HPDE6-E6E7 (cell line): Measurements from ENCODE around the gene SYNGR3.
"Not testable (repeated sequence)": the region's sequence is repeated elsewhere in the genome, so short reads cannot be mapped to it uniquely, and the experiment has no call there.

Source experiments
- DNase-seq: peaks from one replicate; pipeline ENCODE4 v3.0.0; 2011; ENCODE audit warnings: missing footprints; ENCODE audit errors: extremely low spot score

The SYNGR3 gene

GRCh38 chr16:1989209-1990100 is at the start of gene SYNGR3:
SYNGR3 (plus strand) TSS chr16:1989970; CDS start chr16:1990103, 133 bp downstream.
- DNase-seq = no peak

- DNase-seq = no peak
Observed at GRCh38 chr16:1940273-1941161, 49.3 kb upstream of the SYNGR3 start.

- DNase-seq = no peak
Observed at GRCh38 chr16:1941162-1942046, 48.4 kb upstream of the SYNGR3 start.

DNA sequence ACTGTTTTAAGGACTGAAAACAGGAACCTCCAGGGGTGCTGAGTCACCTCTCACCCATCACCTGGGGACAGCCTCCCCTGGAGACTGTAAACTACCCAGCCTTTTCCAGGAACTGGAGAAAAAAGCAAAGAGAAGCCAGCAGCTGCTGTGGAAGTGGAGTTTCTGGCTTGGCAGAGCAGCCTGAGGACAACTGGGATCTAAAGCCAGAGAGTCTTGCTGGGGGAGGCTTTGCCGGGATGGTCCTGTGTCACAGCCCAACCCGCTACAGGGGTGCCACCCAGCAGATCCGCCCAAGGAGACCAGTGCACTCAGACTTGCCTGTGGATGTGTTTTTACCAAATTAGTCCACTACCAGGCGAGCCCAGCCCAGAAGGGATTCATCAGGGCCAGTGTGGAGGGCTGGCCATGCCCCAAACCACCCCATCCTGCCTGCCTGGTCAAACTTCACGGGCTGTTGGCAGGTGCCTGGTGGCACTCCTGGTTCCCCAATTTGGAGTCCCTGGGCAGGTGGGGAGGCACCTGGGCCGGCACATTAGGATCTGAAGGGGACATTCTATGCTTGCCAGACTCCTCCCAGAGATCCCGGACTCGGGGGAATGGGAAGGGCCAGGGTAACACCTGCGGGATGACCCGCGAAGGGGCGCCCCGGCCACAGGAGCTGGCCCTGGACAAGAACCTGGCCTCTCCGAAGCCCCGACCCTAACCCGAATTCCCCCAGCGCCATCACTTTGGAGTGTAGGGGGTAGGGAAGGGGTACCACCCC is 47.5 kb upstream of the SYNGR3 start:
- no peak for DNase-seq

GRCh38 chr16:1942810-1943726 is 46.7 kb upstream of the SYNGR3 start, which contains the start of gene MSRB1:
MSRB1 (minus strand) TSS chr16:1943199; CDS start chr16:1943156, 43 bp downstream.
- peak; percentile 96 for DNase-seq

DNA sequence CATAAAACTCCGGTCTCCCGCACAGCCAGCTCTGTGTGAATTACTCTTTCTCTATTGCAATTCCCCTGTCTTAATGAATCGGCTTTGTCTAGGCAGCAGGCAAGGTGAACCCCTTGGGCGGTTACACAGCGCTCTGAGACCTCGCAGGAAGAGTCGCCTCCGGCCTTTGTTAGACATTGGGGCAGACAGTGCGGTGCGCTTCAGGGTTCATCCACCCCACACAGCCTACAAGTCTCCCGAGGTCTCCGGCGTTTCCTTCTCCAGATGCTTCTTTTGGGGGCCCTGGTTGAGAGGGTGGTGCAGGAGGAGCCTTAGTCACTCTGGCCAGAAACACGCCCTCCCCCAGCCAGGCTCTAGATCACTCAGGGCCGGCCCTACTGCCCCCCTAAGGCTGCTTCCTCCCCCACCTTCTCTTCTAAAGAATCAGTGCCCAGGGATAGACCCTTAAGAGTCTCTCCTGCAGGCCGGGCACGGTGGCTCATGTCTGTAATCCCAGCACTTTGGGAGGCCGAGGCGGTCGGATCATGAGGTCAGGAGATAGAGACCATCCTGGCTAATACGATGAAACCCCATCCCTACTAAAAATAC is 45.1 kb upstream of the SYNGR3 start:
- DNase-seq = no peak

GRCh38 chr16:1945559-1946391 is 44.0 kb upstream of the SYNGR3 start:
- DNase-seq = no peak

GRCh38 chr16:1946495-1947368 is 43.0 kb upstream of the SYNGR3 start:
- no peak for DNase-seq

DNA sequence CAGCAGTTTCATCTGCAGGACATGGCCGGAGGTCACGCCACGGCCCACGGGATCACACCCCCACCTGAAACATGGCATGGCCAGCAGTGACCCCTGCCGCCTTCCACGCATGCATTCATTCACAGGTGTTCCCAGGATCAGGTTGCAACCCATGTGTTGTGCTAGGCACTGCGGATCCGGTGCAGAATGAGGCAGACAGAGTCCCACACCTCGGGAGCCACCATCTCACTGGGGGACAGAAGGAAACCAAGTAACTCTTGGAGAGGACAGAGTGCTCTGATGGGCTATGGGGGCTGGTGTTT is 42.5 kb upstream of the SYNGR3 start:
- DNase-seq = no peak

DNA sequence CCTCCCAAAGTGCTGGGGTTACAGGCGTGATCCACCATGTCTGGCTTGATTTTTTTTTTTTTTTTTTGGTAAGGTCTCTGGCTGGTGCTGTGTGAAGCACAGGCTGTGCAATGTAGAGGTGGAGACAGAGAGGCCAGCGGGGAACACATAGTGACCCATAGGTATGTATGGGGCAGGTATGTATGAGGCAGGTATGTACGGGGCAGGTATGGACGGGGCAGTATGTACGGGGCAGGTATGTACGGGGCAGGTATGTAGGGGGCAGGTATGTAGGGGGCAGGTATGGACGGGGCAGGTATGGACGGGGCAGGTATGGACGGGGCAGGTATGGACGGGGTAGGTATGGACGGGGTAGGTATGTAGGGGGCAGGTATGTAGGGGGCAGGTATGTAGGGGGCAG is 40.3 kb upstream of the SYNGR3 start:
- DNase-seq = no peak

- no peak for DNase-seq
Observed at GRCh38 chr16:1950047-1950446, 39.7 kb upstream of the SYNGR3 start.

- DNase-seq = no peak
Observed at GRCh38 chr16:1950559-1950958, 39.2 kb upstream of the SYNGR3 start.

- DNase-seq = no peak
Observed at GRCh38 chr16:1953734-1954133, 36.0 kb upstream of the SYNGR3 start.

DNA sequence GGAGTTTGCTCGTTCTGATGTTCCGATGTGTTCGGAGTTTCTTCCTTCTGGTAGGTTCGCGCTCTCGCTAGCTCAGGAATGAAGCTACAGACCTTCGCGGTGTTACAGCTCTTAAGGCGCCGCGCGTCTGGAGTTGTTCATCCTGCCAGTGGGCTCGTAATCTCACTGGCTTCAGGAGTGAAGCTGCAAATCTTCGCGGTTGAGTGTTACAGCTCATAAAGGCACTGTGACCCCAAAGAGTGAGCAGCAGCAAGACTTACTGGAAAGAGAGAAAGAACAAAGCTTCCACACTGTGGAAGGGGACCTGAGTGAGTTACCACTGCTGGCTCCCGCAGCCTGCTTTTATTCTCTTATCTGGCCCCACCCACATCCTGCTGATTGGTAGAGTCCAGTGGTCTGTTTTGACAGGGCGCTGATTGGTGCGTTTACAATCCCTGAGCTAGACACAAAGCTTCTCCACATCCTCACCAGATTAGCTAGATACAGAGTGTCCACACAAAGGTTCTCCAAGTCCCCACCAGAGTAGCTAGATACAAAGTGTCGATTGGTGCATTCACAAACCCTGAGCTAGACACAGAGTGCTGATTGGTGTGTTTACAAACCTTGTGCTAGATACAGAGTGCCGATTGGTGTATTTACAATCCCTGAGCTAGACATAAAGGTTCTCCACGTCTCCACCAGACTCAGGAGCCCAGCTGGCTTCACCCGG is 32.2 kb upstream of the SYNGR3 start:
- not testable (repeated sequence) for DNase-seq

GRCh38 chr16:1958143-1958491 is 31.7 kb upstream of the SYNGR3 start:
- not testable (repeated sequence) for DNase-seq

GRCh38 chr16:1958715-1959268 is 31.0 kb upstream of the SYNGR3 start:
- DNase-seq = no peak
